CD4-positive, alpha-beta memory T cell (primary cell): ENCODE results near the gene PAX6. TPM values are rescaled to one million over a fixed set of nuclear protein-coding genes. Genes with fewer than 3 reads are reported as not detected.
A peak's percentile ranks its signal among the peaks of the same experiment; 100 is the strongest.

Experiments used
- CTCF ChIA-PET: fragments of 350-600 bp; sonication (Branson Sonifier 250); formaldehyde crosslinking; loops from one replicate; lab custom pipeline; 2021; ENCODE audit warnings: inconsistent platforms; ENCODE audit not compliant: partially characterized antibody; lab: Charles Lee
- POLR2A ChIA-PET: fragments of 350-600 bp; sonication (Branson Sonifier 250); formaldehyde crosslinking; loops from one replicate; lab custom pipeline; 2021; ENCODE audit not compliant: partially characterized antibody; lab: Charles Lee
- DNase-seq, 5 donors: peaks; one replicate each; pipeline versions ENCODE4 v3.0.0 to v3.0.0-alpha.2; 2020 to 2022; ENCODE audit warnings: mixed read lengths in 1 of 5
- H3K27ac ChIP-seq: one replicate; pipeline ENCODE4 v1.7.0; 2013; ENCODE audit warnings: low read depth, low read length
- H3K27me3 ChIP-seq: 2 replicates; pipeline ENCODE4 v1.7.0; 2013; ENCODE audit warnings: mild to moderate bottlenecking, low read length, moderate library complexity; ENCODE audit not compliant: insufficient read depth
- H3K36me3 ChIP-seq: 2 replicates; pipeline ENCODE4 v1.7.0; 2013; ENCODE audit warnings: mild to moderate bottlenecking, low read length, moderate library complexity; ENCODE audit not compliant: insufficient read depth
- H3K4me1 ChIP-seq: 2 replicates; pipeline ENCODE4 v1.7.0; 2013; ENCODE audit warnings: mild to moderate bottlenecking, low read length, moderate library complexity; ENCODE audit not compliant: insufficient read depth
- H3K4me3 ChIP-seq, 2 donors: one replicate each; pipeline ENCODE4 v1.7.0; 2013; ENCODE audit warnings: low read length in 2 of 2, mild to moderate bottlenecking in 1 of 2
- H3K9me3 ChIP-seq, 2 donors: one replicate each; pipeline ENCODE4 v1.7.0; 2013; ENCODE audit warnings: low read length in 2 of 2, control low read depth in 1 of 2; ENCODE audit not compliant: control insufficient read depth in 1 of 2
- H3K27ac Mint-ChIP-seq, 7 donors: one replicate each; pipeline ENCODE4 v1.8.0; 2020 to 2021; ENCODE audit warnings: mixed read lengths in 7 of 7, mild to moderate bottlenecking in 6 of 7, inconsistent platforms in 3 of 7, moderate library complexity in 3 of 7
- H3K27me3 Mint-ChIP-seq, 2 donors: one replicate each; pipeline ENCODE4 v1.8.0; 2020 to 2021; ENCODE audit warnings: mixed read lengths in 2 of 2
- H3K36me3 Mint-ChIP-seq, 2 donors: one replicate each; pipeline ENCODE4 v1.8.0; 2020 to 2021; ENCODE audit warnings: mixed read lengths in 2 of 2, inconsistent platforms in 1 of 2, mild to moderate bottlenecking in 1 of 2
- H3K4me1 Mint-ChIP-seq, 4 donors: one replicate each; pipeline ENCODE4 v1.8.0; 2020 to 2021; ENCODE audit warnings: mixed read lengths in 4 of 4, mild to moderate bottlenecking in 1 of 4
- H3K4me3 Mint-ChIP-seq, 8 donors: one replicate each; pipeline ENCODE4 v1.8.0; 2020 to 2021; ENCODE audit warnings: mixed read lengths in 8 of 8, mild to moderate bottlenecking in 7 of 8, moderate library complexity in 6 of 8, inconsistent platforms in 3 of 8
- H3K9me3 Mint-ChIP-seq, 8 donors: one replicate each; pipeline ENCODE4 v1.8.0; 2020 to 2021; ENCODE audit warnings: mixed read lengths in 8 of 8, mild to moderate bottlenecking in 5 of 8, inconsistent platforms in 3 of 8, moderate library complexity in 1 of 8
- intact Hi-C: fragments of 100-400 bp; cut with micrococcal nuclease; formaldehyde crosslinking; loops from one replicate; pipeline ENCODE4 v1.15.1; 2023
- polyA plus RNA-seq, 2 donors: library from polyadenylated mRNA; unstranded; fragments of 300-500 nt; fragmentation: Illumina TruSeq; gene quantifications; one replicate each; pipeline ENCODE4 v1.2.3, GENCODE V29; 2021
- total RNA-seq, 2 experiments: library from RNA; stranded (reverse); gene quantifications; one replicate each; pipeline ENCODE4 v1.2.3, GENCODE V29; 2021

PAX6 gene
- total and polyA plus RNA-seq, 4 experiments from 2014 or later, result 0.11 TPM; not detected in 3

GRCh38 chr11:31800398-31801265, 10.5 kb downstream of the PAX6 start:
- CTCF ChIA-PET, result interaction anchor here (1.6 kb wide), 1 partner anchor 23 kb away, joined by 3 read pairs; no protein-coding TSS in a partner anchor
- peaks cover 2 to 8% of the 10 kb centered on the region in 2 donors for H3K36me3 Mint-ChIP-seq
- intact Hi-C loops, result no loop called here

GRCh38 chr11:31799435-31800397, 11.4 kb downstream of the PAX6 start:
- Mint-ChIP-seq H3K36me3 (peaks cover 1 to 8% of the 10 kb centered on the region in 2 donors), H3K4me3 (peak overlapping the region in 7 of 8 donors; percentile 0 to 75 (median 35)), H3K9me3 (peaks cover 0 to 46% (median 40%) of the 10 kb centered on the region in 8 donors), H3K4me1 (peaks cover 24 to 48% (median 38%) of the 10 kb centered on the region in 4 donors), H3K27ac (peak overlapping the region in 3 of 7 donors; percentile 42 to 77 (median 59)), H3K27me3 (peaks cover 61 to 68% of the 10 kb centered on the region in 2 donors)
- DNase-seq, result no peak
- Histone ChIP-seq H3K36me3 (no peaks in the 10 kb centered on the region), H3K27me3 (peaks cover 73% of the 10 kb centered on the region), H3K27ac (no peak overlapping the region), H3K9me3 (peaks cover 0 to 2% of the 10 kb centered on the region in 2 donors), H3K4me3 (no peak overlapping the region), H3K4me1 (peaks cover 40% of the 10 kb centered on the region)
- ChIA-PET CTCF (no interaction called here), POLR2A (no interaction called here)
- intact Hi-C loops, result no loop called here

More at GRCh38 chr11:31800398-31801265, 10.5 kb downstream of the PAX6 start:
- Histone ChIP-seq H3K4me1 (peaks cover 47% of the 10 kb centered on the region), H3K4me3 (no peak overlapping the region), H3K27me3 (peaks cover 79% of the 10 kb centered on the region), H3K9me3 (peaks cover 0 to 3% of the 10 kb centered on the region in 2 donors), H3K27ac (no peak overlapping the region), H3K36me3 (no peaks in the 10 kb centered on the region)
- POLR2A ChIA-PET, result no interaction called here
- DNase-seq, result no peak
- H3K27me3 Mint-ChIP-seq, result peaks cover 61 to 64% of the 10 kb centered on the region in 2 donors
- peak overlapping the region in 4 of 7 donors; percentile 25 to 77 (median 50) for H3K27ac Mint-ChIP-seq
- peaks cover 0 to 47% (median 41%) of the 10 kb centered on the region in 8 donors for H3K9me3 Mint-ChIP-seq
- H3K4me1 Mint-ChIP-seq, result peaks cover 26 to 50% (median 40%) of the 10 kb centered on the region in 4 donors
- peak overlapping the region in 6 of 8 donors; percentile 0 to 69 (median 26) for H3K4me3 Mint-ChIP-seq

- Histone ChIP-seq H3K27me3 (peaks cover 67% of the 10 kb centered on the region), H3K4me3 (no peak overlapping the region), H3K27ac (no peak overlapping the region), H3K36me3 (no peaks in the 10 kb centered on the region), H3K9me3 (no peaks in the 10 kb centered on the region), H3K4me1 (peaks cover 31% of the 10 kb centered on the region)
- Mint-ChIP-seq H3K27ac (peak overlapping the region in 2 of 7 donors; percentile 7 to 16), H3K4me1 (peaks cover 15 to 38% (median 30%) of the 10 kb centered on the region in 4 donors), H3K27me3 (peaks cover 52 to 64% of the 10 kb centered on the region in 2 donors), H3K36me3 (peaks cover 0 to 8% of the 10 kb centered on the region in 2 donors), H3K9me3 (peaks cover 0 to 42% (median 33%) of the 10 kb centered on the region in 8 donors), H3K4me3 (peak overlapping the region in 4 of 8 donors; percentile 35 to 75 (median 48))
- POLR2A ChIA-PET, result no interaction called here
- intact Hi-C loops, result no loop called here
- CTCF ChIA-PET, result no interaction called here
- DNase-seq, result no peak
Observed at GRCh38 chr11:31798554-31799434, 12.3 kb downstream of the PAX6 start.

- peaks cover 47 to 62% of the 10 kb centered on the region in 2 donors for H3K27me3 Mint-ChIP-seq
- H3K4me3 Mint-ChIP-seq, result peak overlapping the region in 5 of 8 donors; percentile 37 to 69 (median 55)
- DNase-seq, result no peak
- peak overlapping the region in 1 of 7 donors; percentile 16 for H3K27ac Mint-ChIP-seq
- intact Hi-C loops, result no loop called here
- Histone ChIP-seq H3K4me1 (peaks cover 24% of the 10 kb centered on the region), H3K9me3 (no peaks in the 10 kb centered on the region), H3K4me3 (no peak overlapping the region), H3K27me3 (peaks cover 60% of the 10 kb centered on the region), H3K27ac (no peak overlapping the region), H3K36me3 (no peaks in the 10 kb centered on the region)
- peaks cover 0 to 36% (median 28%) of the 10 kb centered on the region in 8 donors for H3K9me3 Mint-ChIP-seq
- POLR2A ChIA-PET, result no interaction called here
- peaks cover 13 to 31% (median 25%) of the 10 kb centered on the region in 4 donors for H3K4me1 Mint-ChIP-seq
- H3K36me3 Mint-ChIP-seq, result peaks cover 0 to 8% of the 10 kb centered on the region in 2 donors
- CTCF ChIA-PET, result no interaction called here
Observed at GRCh38 chr11:31798057-31798553, 13.0 kb downstream of the PAX6 start.

GRCh38 chr11:31797190-31798056, 13.7 kb downstream of the PAX6 start:
- ChIA-PET CTCF (no interaction called here), POLR2A (no interaction called here)
- Mint-ChIP-seq H3K4me3 (peak overlapping the region in 6 of 8 donors; percentile 37 to 73 (median 60)), H3K27ac (peak overlapping the region in 1 of 7 donors; percentile 16), H3K4me1 (peaks cover 13 to 26% (median 20%) of the 10 kb centered on the region in 4 donors), H3K27me3 (peaks cover 44 to 61% of the 10 kb centered on the region in 2 donors), H3K9me3 (peaks cover 0 to 29% (median 25%) of the 10 kb centered on the region in 8 donors), H3K36me3 (peaks cover 0 to 8% of the 10 kb centered on the region in 2 donors)
- Histone ChIP-seq H3K36me3 (no peaks in the 10 kb centered on the region), H3K27me3 (peaks cover 55% of the 10 kb centered on the region), H3K4me1 (peaks cover 20% of the 10 kb centered on the region), H3K4me3 (no peak overlapping the region), H3K9me3 (no peaks in the 10 kb centered on the region), H3K27ac (no peak overlapping the region)
- intact Hi-C loops, result no loop called here
- DNase-seq, result no peak
